GM23248 (cell line): ENCODE results near the gene SH3RF1. TPM values are rescaled to one million over a fixed set of nuclear protein-coding genes. Genes with fewer than 3 reads are reported as not detected.
A peak's percentile ranks its signal among the peaks of the same experiment; 100 is the strongest.

Source experiments
- DNase-seq: peaks from one replicate; pipeline ENCODE4 v3.0.0-alpha.2; 2015
- H2AFZ ChIP-seq: fragments of 200-600 bp; sonication (generic); 2 replicates; pipeline ENCODE4 v1.6.1; 2016; ENCODE audit warnings: antibody characterized with exemption
- H3F3A ChIP-seq: fragments of 200-600 bp; sonication (generic); 2 replicates; pipeline ENCODE4 v1.6.1; 2016; ENCODE audit warnings: mild to moderate bottlenecking, antibody characterized with exemption, mixed run types; ENCODE audit not compliant: insufficient read depth
- H3K27ac ChIP-seq: fragments of 200-600 bp; sonication (generic); 2 replicates; pipeline ENCODE4 v1.5.1; 2016; ENCODE audit warnings: mild to moderate bottlenecking
- H3K27me3 ChIP-seq: fragments of 200-600 bp; sonication (generic); replicated peaks from 2 replicates; pipeline ENCODE4 v1.6.1; 2016; ENCODE audit warnings: mild to moderate bottlenecking; ENCODE audit not compliant: insufficient read depth
- H3K36me3 ChIP-seq: fragments of 200-600 bp; sonication (generic); 2 replicates; pipeline ENCODE4 v1.6.1; 2016; ENCODE audit warnings: low read depth, mild to moderate bottlenecking
- H3K4me1 ChIP-seq: fragments of 200-600 bp; sonication (generic); 2 replicates; pipeline ENCODE4 v1.6.1; 2016; ENCODE audit warnings: mild to moderate bottlenecking; ENCODE audit not compliant: insufficient read depth
- H3K4me2 ChIP-seq: fragments of 200-600 bp; sonication (generic); one replicate; pipeline ENCODE4 v1.6.1; 2016; ENCODE audit warnings: mild to moderate bottlenecking; ENCODE audit not compliant: unreplicated experiment
- H3K4me3 ChIP-seq: fragments of 200-600 bp; sonication (generic); 2 replicates; pipeline ENCODE4 v1.5.1; 2016; ENCODE audit warnings: mild to moderate bottlenecking
- H3K79me2 ChIP-seq: fragments of 200-600 bp; sonication (generic); 2 replicates; pipeline ENCODE4 v1.6.1; 2016; ENCODE audit warnings: mild to moderate bottlenecking; ENCODE audit not compliant: insufficient read depth
- H3K9ac ChIP-seq: fragments of 200-600 bp; sonication (generic); 2 replicates; pipeline ENCODE4 v1.6.1; 2016; ENCODE audit warnings: mild to moderate bottlenecking
- H3K9me2 ChIP-seq: fragments of 200-600 bp; sonication (generic); 2 replicates; pipeline ENCODE4 v1.6.1; 2016; ENCODE audit warnings: mixed run types, mild to moderate bottlenecking, moderate library complexity; ENCODE audit not compliant: insufficient read depth
- H3K9me3 ChIP-seq: fragments of 200-600 bp; sonication (generic); one replicate; pipeline ENCODE4 v1.6.1; 2017; ENCODE audit warnings: low read depth
- H4K20me1 ChIP-seq: fragments of 200-600 bp; sonication (generic); 2 replicates; pipeline ENCODE4 v1.6.0; 2016; ENCODE audit not compliant: insufficient read depth
- EZH2 ChIP-seq: fragments of 200-600 bp; sonication (generic); IDR thresholded peaks from 2 replicates; pipeline ENCODE4 v1.6.1; 2018; ENCODE audit warnings: antibody characterized with exemption, mild to moderate bottlenecking; ENCODE audit not compliant: insufficient read depth, poor library complexity, severe bottlenecking
- EZH2phosphoT487 ChIP-seq: fragments of 200-600 bp; sonication (generic); IDR thresholded peaks from 2 replicates; pipeline ENCODE4 v1.6.1; 2018; ENCODE audit warnings: antibody characterized with exemption, moderate library complexity, mild to moderate bottlenecking, low read depth; ENCODE audit not compliant: insufficient read depth
- WGBS, 2 experiments: methylation state at CpG; one replicate each; pipeline ENCODE4 v1.1.6; 2015 to 2017; ENCODE audit warnings: low lambda C conversion rate in 2 of 2, low coverage in 1 of 2; ENCODE audit errors: missing lambda C conversion rate in 2 of 2; 5-methylcytosine and 5-hydroxymethylcytosine counted together
- in situ Hi-C: fragments of 300-500 bp; cut with MboI; formaldehyde crosslinking; loops from 2 replicates; pipeline ENCODE4 v1.15.0; 2020
- polyA plus RNA-seq: library from polyadenylated mRNA; unstranded; fragments of >200 nt; fragmentation: Nextera tagmentation; extraction: Ambion mirVana; gene quantifications from 2 replicates; pipeline ENCODE4 v1.2.1, GENCODE V29; 2016
- total RNA-seq: library from RNA; depleted of rRNA; stranded (reverse); fragments of >200 nt; shearing (Covaris generic); gene quantifications from 2 replicates; pipeline ENCODE4 v1.2.3, GENCODE V29; 2014

SH3RF1 gene
- total and polyA plus RNA-seq, 2 experiments from 2014 or later: 28.3 to 55.5 TPM

DNA sequence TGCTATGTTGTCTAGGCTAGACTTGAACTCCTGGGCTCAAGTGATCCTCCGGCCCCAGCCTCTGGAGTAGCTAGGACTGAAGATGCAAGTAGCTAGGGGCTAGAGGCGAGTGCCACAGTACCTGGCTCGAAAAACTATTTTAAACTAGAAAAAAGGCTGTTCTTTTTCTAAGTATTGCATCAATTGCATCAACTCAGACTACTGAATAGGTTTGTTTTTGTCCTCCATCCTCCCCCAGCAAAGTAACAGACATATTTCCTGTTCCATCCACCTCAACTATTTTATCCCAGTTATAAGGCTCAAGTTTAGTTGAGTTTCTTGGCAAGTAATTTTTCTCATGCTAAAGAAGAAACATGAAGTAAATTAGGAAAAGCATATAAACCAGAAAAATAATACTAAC is 4.1 kb downstream of the SH3RF1 start:
- no peak overlapping the region for H2AFZ ChIP-seq
- H3K79me2 ChIP-seq: peaks cover 90% of the 10 kb centered on the region
- no peaks in the 10 kb centered on the region for H3K9me3 ChIP-seq
- H4K20me1 ChIP-seq: peaks cover 27% of the 10 kb centered on the region
- H3K36me3 ChIP-seq: peaks cover 44% of the 10 kb centered on the region
- H3K4me2 ChIP-seq: peak overlapping the region; percentile 76
- peak overlapping the region; percentile 79 for H3K27ac ChIP-seq
- no peak for TF ChIP-seq EZH2
- no peak for TF ChIP-seq EZH2phosphoT487
- no peaks in the 10 kb centered on the region for H3K27me3 ChIP-seq
- peak overlapping the region; percentile 89 for H3K4me3 ChIP-seq
- H3K4me1 ChIP-seq: peaks cover 36% of the 10 kb centered on the region
- peak overlapping the region; percentile 92 for H3K9ac ChIP-seq
- in situ Hi-C loops: no loop called here
- 99 to 100% methylated on average over 3 of the region's 3 CpGs for WGBS, 2 experiments
- DNase-seq: peak; percentile 46
- peaks cover 48% of the 10 kb centered on the region for H3F3A ChIP-seq
- no peaks in the 10 kb centered on the region for H3K9me2 ChIP-seq

DNA sequence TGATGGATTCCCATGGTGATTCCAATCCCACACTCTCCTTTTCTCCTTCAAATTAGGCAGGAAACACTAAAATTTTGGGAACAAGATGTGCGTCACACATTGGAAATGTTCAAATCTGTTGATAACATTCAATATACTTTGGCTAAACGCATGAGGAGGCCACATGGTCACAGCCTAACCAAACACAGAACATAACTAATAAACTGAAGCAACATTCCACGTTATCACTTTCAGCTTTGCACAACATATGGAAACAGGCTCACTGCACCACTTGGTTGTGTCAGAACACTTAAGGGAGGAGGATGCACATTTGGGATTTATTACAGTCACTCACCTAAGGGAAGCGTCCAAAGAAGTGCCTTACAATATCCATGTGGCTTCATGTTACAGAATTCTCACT is 4.7 kb downstream of the SH3RF1 start:
- WGBS, 2 experiments: 96 to 97% methylated on average over 4 of the region's 4 CpGs
- Histone ChIP-seq H4K20me1 (peaks cover 27% of the 10 kb centered on the region), H3K9ac (no peak overlapping the region), H3K9me2 (no peaks in the 10 kb centered on the region), H3K9me3 (no peaks in the 10 kb centered on the region), H3K4me2 (peak overlapping the region; percentile 76), H3K36me3 (peaks cover 48% of the 10 kb centered on the region), H2AFZ (no peak overlapping the region), H3K27ac (peak overlapping the region; percentile 25), H3K27me3 (no peaks in the 10 kb centered on the region), H3F3A (peaks cover 45% of the 10 kb centered on the region), H3K4me3 (peak overlapping the region; percentile 25), H3K79me2 (peaks cover 96% of the 10 kb centered on the region), H3K4me1 (peaks cover 37% of the 10 kb centered on the region)
- DNase-seq: no peak
- in situ Hi-C loops: no loop called here
- TF ChIP-seq EZH2phosphoT487: no peak
- TF ChIP-seq EZH2: no peak

DNA sequence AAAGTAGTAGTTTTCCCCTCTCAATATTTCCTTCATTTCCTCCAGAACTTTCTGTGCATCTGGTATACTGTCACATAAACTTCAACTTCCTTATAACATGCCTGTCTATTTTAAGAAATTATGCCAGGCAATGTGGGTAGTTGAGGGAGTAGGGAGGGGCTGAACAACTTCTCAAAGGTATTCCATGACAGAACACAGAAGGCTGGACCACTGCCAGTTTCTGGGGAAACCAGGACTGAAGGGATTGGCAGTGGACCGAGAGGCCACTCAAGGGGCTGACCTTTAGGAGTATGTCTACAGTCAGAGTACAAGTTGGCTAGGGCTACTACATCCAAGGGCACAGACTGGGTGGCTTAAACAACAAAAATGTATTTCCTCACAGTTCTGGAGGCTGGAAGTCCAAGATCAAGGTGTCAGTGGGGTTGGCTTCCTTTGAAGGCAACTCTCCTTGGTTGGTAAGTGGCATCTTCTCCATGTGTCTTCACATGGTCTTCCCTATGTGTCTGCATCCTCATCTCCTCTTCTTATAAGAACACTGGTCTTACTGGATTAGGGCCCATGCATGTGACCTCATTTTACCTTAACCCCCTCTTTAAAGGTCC is 6.9 kb downstream of the SH3RF1 start:
- peaks cover 40% of the 10 kb centered on the region for H3F3A ChIP-seq
- WGBS, 2 experiments: 96 to 100% methylated on average over 1 of the region's 1 CpG
- no peaks in the 10 kb centered on the region for H3K9me3 ChIP-seq
- no peak overlapping the region for H3K4me3 ChIP-seq
- H3K9me2 ChIP-seq: no peaks in the 10 kb centered on the region
- peaks cover 56% of the 10 kb centered on the region for H3K4me1 ChIP-seq
- H3K36me3 ChIP-seq: peaks cover 48% of the 10 kb centered on the region
- H3K79me2 ChIP-seq: peaks cover 100% of the 10 kb centered on the region
- TF ChIP-seq EZH2phosphoT487 (no peak), EZH2 (no peak)
- H3K27ac ChIP-seq: no peak overlapping the region
- DNase-seq: no peak
- in situ Hi-C loops: no loop called here
- no peak overlapping the region for H2AFZ ChIP-seq
- no peaks in the 10 kb centered on the region for H3K27me3 ChIP-seq
- peaks cover 38% of the 10 kb centered on the region for H4K20me1 ChIP-seq
- no peak overlapping the region for H3K4me2 ChIP-seq
- H3K9ac ChIP-seq: no peak overlapping the region

DNA sequence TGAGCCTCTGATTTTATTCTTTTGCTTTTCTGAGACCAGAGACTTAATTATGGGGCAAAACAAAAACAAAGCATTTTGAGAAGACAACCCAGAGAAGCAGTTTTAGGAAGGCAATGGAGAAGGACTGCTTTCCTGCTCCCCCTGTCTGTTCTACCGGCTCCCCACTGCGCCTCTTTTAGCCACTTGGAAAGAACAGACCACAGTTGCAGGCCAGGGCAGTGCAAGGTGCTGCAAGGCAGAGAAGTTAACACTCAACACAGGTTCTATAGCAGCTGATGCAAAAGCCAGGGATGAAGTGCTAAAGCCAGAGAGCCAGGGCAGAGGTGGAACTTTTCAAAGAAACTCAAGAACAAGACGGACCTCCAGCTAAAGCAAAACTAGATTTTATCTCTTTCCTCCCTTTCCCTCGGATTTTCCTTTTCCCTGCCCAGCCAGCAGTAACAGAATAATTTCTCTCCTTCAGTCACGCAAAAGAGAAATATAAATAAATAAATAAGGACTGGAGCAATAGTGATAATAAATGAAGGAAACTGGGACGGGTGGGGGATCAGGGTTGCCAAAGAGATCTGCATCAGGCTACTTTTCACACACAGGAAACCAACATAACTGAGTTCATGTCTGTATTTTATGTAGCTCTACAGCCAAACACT is 10.4 kb downstream of the SH3RF1 start:
- WGBS, 2 experiments: 89 to 93% methylated on average over 6 of the region's 6 CpGs
- no peak overlapping the region for H2AFZ ChIP-seq
- peaks cover 60% of the 10 kb centered on the region for H3K4me1 ChIP-seq
- peak overlapping the region; percentile 13 for H3K4me2 ChIP-seq
- no peak for DNase-seq
- no peak overlapping the region for H3K9ac ChIP-seq
- H3F3A ChIP-seq: peaks cover 36% of the 10 kb centered on the region
- H4K20me1 ChIP-seq: peaks cover 43% of the 10 kb centered on the region
- H3K4me3 ChIP-seq: no peak overlapping the region
- TF ChIP-seq EZH2: no peak
- TF ChIP-seq EZH2phosphoT487: no peak
- peaks cover 100% of the 10 kb centered on the region for H3K79me2 ChIP-seq
- in situ Hi-C loops: no loop called here
- no peaks in the 10 kb centered on the region for H3K27me3 ChIP-seq
- H3K27ac ChIP-seq: no peak overlapping the region
- H3K9me3 ChIP-seq: no peaks in the 10 kb centered on the region
- no peaks in the 10 kb centered on the region for H3K9me2 ChIP-seq
- H3K36me3 ChIP-seq: peaks cover 38% of the 10 kb centered on the region
